Endodermal cell (in vitro differentiated cells): ENCODE results near the gene UMODL1. TPM values are rescaled to one million over a fixed set of nuclear protein-coding genes. Genes with fewer than 3 reads are reported as not detected.

Experiments
- DNase-seq: peaks from one replicate; pipeline ENCODE4 v3.0.0-alpha.2; 2017
- H3K27ac ChIP-seq: 2 replicates; pipeline ENCODE4 v1.5.1; 2013; ENCODE audit warnings: mild to moderate bottlenecking, low read depth, low read length, moderate library complexity
- H3K27me3 ChIP-seq: 2 replicates; pipeline ENCODE4 v1.6.1; 2013; ENCODE audit warnings: mild to moderate bottlenecking, low read length, moderate library complexity; ENCODE audit not compliant: insufficient read depth, control insufficient read depth, poor library complexity, severe bottlenecking
- H3K36me3 ChIP-seq: 2 replicates; pipeline ENCODE4 v1.7.0; 2013; ENCODE audit warnings: mild to moderate bottlenecking, low read length, moderate library complexity; ENCODE audit not compliant: control insufficient read depth, insufficient read depth
- H3K4me1 ChIP-seq: one replicate; pipeline ENCODE4 v1.7.0; 2013; ENCODE audit warnings: low read length; ENCODE audit not compliant: control insufficient read depth, insufficient read depth
- H3K4me3 ChIP-seq: 2 replicates; pipeline ENCODE4 v1.5.1; 2013; ENCODE audit warnings: mild to moderate bottlenecking, low read length, moderate library complexity
- H3K9ac ChIP-seq: 2 replicates; pipeline ENCODE4 v1.6.1; 2013; ENCODE audit warnings: mild to moderate bottlenecking, low read length, moderate library complexity; ENCODE audit not compliant: poor library complexity, severe bottlenecking; ENCODE audit errors: extremely low read depth
- H3K9me3 ChIP-seq: 2 replicates; pipeline ENCODE4 v1.6.1; 2013; ENCODE audit warnings: mild to moderate bottlenecking, low read length, moderate library complexity; ENCODE audit not compliant: control insufficient read depth
- H3K27ac Mint-ChIP-seq: 2 replicates; pipeline ENCODE4 v1.8.0; 2020; ENCODE audit warnings: mixed read lengths
- H3K27me3 Mint-ChIP-seq: 2 replicates; pipeline ENCODE4 v1.8.0; 2021; ENCODE audit warnings: mild to moderate bottlenecking, mixed read lengths; ENCODE audit not compliant: insufficient read depth
- H3K36me3 Mint-ChIP-seq: 2 replicates; pipeline ENCODE4 v1.8.0; 2020; ENCODE audit warnings: low read depth, mixed read lengths
- H3K4me1 Mint-ChIP-seq: 2 replicates; pipeline ENCODE4 v1.8.0; 2020; ENCODE audit warnings: mixed read lengths
- H3K4me3 Mint-ChIP-seq: 2 replicates; pipeline ENCODE4 v1.8.0; 2020; ENCODE audit warnings: mild to moderate bottlenecking, moderate library complexity, mixed read lengths
- H3K9me3 Mint-ChIP-seq: 2 replicates; pipeline ENCODE4 v1.8.0; 2020; ENCODE audit warnings: mild to moderate bottlenecking, mixed read lengths
- WGBS, 2 experiments: methylation state at CpG; one replicate each; pipeline versions ENCODE4 v1.1.5 to v1.1.7; 2013; ENCODE audit warnings: missing lambda C conversion rate in 2 of 2, mixed read lengths in 1 of 2; ENCODE audit not compliant: insufficient coverage in 1 of 2, insufficient read length in 1 of 2; 5-methylcytosine and 5-hydroxymethylcytosine counted together
- total RNA-seq, 2 donors: library from RNA; stranded (reverse); fragmentation: NEBNext Ultra II Directional in 1 of 2; extraction: Animal tissue kit (Norgen Biotek cat#: 25700) in 1 of 2; gene quantifications; 2 replicates in 1 of 2; 3 replicates in 1 of 2; pipeline ENCODE4 v1.2.1, GENCODE V29; 2021
- TF ChIP-seq, protein P1 (sequence below): fragments of 200-600 bp; sonication (generic); conservative IDR thresholded peaks from 2 replicates; pipeline ENCODE4 v1.5.0; 2021; ENCODE audit warnings: antibody characterized with exemption, mild to moderate bottlenecking

UMODL1 gene
- total RNA-seq, 2 donors from 2014 or later, result 0.24 to 0.49 TPM

DNA sequence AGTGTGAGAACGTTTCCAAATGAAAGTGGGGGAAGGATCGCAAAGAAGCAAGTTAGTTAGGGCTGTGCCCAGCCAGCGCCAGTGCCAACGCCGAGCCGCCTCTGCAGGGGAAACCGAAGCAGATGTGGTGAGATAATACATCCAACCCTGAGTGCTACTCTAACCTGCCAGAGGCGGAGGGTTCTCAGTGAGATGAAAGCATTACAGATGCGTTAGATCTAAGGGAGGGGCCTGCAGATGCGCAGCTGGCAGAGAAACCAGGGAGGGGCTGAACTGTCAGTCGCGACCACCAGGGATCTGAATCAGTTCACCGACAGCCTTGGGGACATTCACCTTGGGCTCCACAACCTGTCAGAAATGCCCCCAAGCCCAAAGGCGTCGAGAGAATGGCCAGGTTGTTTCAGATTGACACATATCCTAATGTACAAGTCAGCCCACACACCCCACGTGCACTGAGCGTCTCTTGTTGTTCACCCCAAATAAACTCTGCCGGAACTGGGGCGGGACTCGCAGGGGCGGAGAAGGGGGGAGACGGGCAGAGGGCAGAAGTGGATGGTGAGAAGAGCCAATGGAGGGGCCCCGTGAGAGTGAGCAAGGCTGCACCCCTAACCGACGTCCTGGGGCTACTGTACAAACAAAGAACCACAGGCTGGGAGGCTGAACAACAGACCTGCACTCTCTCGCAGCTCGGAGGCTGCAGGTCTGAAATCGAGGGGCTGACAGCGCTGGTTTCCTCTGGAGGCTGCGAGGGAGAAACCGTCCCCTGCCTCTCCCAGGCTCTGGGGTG, 8.7 kb upstream of the UMODL1 start:
- TF ChIP-seq, protein P1, sequence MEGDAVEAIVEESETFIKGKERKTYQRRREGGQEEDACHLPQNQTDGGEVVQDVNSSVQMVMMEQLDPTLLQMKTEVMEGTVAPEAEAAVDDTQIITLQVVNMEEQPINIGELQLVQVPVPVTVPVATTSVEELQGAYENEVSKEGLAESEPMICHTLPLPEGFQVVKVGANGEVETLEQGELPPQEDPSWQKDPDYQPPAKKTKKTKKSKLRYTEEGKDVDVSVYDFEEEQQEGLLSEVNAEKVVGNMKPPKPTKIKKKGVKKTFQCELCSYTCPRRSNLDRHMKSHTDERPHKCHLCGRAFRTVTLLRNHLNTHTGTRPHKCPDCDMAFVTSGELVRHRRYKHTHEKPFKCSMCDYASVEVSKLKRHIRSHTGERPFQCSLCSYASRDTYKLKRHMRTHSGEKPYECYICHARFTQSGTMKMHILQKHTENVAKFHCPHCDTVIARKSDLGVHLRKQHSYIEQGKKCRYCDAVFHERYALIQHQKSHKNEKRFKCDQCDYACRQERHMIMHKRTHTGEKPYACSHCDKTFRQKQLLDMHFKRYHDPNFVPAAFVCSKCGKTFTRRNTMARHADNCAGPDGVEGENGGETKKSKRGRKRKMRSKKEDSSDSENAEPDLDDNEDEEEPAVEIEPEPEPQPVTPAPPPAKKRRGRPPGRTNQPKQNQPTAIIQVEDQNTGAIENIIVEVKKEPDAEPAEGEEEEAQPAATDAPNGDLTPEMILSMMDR, result no peak
- Histone ChIP-seq H3K4me1 (peaks cover 17% of the 10 kb centered on the region), H3K27ac (no peak overlapping the region), H3K9ac (no peak overlapping the region), H3K9me3 (no peaks in the 10 kb centered on the region), H3K36me3 (no peaks in the 10 kb centered on the region), H3K27me3 (no peaks in the 10 kb centered on the region), H3K4me3 (no peak overlapping the region)
- 86 to 87% methylated on average over 26 to 31 of the region's 31 CpGs for WGBS, 2 experiments
- DNase-seq, result no peak
- Mint-ChIP-seq H3K27ac (no peak overlapping the region), H3K9me3 (no peaks in the 10 kb centered on the region), H3K4me3 (no peak overlapping the region), H3K27me3 (peaks cover 2% of the 10 kb centered on the region), H3K4me1 (peaks cover 39% of the 10 kb centered on the region), H3K36me3 (no peaks in the 10 kb centered on the region)

- WGBS, 2 experiments, result 73% methylated on average over 4 of the region's 4 CpGs
- no peak overlapping the region for H3K27ac Mint-ChIP-seq
Observed at GRCh38 chr21:42063191-42063570, 7.9 kb upstream of the UMODL1 start.

DNA sequence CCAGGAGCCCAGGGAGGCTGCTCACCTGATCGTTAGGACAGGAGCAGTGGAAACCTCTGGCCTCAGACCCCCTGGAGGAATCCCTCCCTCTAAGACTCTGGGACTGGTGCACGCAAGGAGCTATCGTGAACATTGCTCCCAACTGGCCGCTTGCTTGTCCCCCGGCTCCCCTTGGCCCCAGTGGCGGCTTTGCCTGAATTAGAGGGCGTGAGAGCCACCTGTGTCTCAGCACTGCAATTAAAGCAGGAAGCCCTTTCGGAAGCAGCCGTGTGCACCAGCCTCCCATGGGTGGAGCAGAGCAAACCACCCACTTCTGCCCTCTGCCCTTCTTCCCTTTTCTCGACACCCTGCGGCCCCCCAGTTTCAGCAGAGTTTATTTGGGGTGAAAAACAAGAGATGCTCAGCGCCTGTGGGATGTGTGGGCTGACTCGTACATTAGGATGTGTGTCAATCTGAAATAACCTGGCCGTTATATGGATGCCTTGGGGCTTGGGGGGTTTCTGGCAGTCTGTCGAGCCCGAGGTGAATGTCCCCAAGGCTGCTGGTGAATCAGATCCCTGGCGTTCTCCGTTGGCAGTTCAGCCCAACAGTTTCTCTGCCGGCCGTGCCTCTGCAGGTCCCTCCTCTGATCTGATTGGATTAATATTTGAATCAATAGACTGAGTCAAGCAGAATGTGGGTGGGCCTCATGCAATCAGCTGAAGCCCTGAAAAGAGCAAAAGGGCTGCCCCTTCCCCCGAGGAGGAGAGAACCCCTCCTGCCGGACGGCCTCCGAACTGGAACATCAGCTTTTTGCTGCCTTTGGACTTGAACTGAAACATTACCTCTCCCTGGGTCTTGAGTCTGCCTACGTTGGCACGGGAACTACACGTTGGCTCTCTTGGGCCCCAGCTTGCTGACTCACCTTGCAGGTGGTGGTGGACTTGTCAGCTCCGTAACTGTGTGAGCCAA, 7.3 kb upstream of the UMODL1 start:
- Histone ChIP-seq H3K4me3 (no peak overlapping the region), H3K27me3 (no peaks in the 10 kb centered on the region), H3K9me3 (no peaks in the 10 kb centered on the region), H3K36me3 (no peaks in the 10 kb centered on the region), H3K4me1 (peaks cover 25% of the 10 kb centered on the region), H3K27ac (no peak overlapping the region), H3K9ac (no peak overlapping the region)
- 86% methylated on average over 21 to 28 of the region's 28 CpGs for WGBS, 2 experiments
- Mint-ChIP-seq H3K27me3 (peaks cover 2% of the 10 kb centered on the region), H3K27ac (peak overlapping the region; percentile 26), H3K9me3 (no peaks in the 10 kb centered on the region), H3K36me3 (no peaks in the 10 kb centered on the region), H3K4me1 (peaks cover 42% of the 10 kb centered on the region), H3K4me3 (no peak overlapping the region)
- no peak for DNase-seq
- TF ChIP-seq, protein P1, result no peak

More at GRCh38 chr21:42063191-42063570, 7.9 kb upstream of the UMODL1 start:
- Histone ChIP-seq H3K27ac (no peak overlapping the region), H3K9me3 (no peaks in the 10 kb centered on the region), H3K36me3 (no peaks in the 10 kb centered on the region), H3K9ac (no peak overlapping the region), H3K4me3 (no peak overlapping the region), H3K4me1 (peaks cover 21% of the 10 kb centered on the region), H3K27me3 (no peaks in the 10 kb centered on the region)
- peaks cover 37% of the 10 kb centered on the region for H3K4me1 Mint-ChIP-seq
- peaks cover 2% of the 10 kb centered on the region for H3K27me3 Mint-ChIP-seq
- H3K4me3 Mint-ChIP-seq, result no peak overlapping the region
- DNase-seq, result no peak
- H3K36me3 Mint-ChIP-seq, result no peaks in the 10 kb centered on the region
- H3K9me3 Mint-ChIP-seq, result no peaks in the 10 kb centered on the region
- TF ChIP-seq, protein P1, result no peak
